ENCODE measurements around the gene HCFC1.

The HCFC1 gene

GRCh38 chrX:153944800-153945150, 26.8 kb downstream of the HCFC1 start:
- Histone ChIP-seq H3K27me3 (ENCODE audit: insufficient read depth, low read length, poor library complexity) (no peaks in the 10 kb centered on the region), H3K23ac (ENCODE audit: low read length) (no peak overlapping the region), H3K18ac (ENCODE audit: low read length) (no peak overlapping the region), H2BK15ac (replicated peaks; ENCODE audit: low read depth) (no peak overlapping the region), H4K5ac (ENCODE audit: low read length) (no peak overlapping the region), H3K4ac (ENCODE audit: low read depth, low read length) (no peak overlapping the region), H2AK5ac (ENCODE audit: low read length) (no peak overlapping the region), H3K9ac (ENCODE audit: low read length) (no peak overlapping the region), H3K27ac (ENCODE audit: low read depth, low read length) (no peak overlapping the region), H3K4me1 (ENCODE audit: control insufficient read depth, low read depth, low read length) (no peaks in the 10 kb centered on the region), H2BK5ac (ENCODE audit: low read length) (no peak overlapping the region), H2BK120ac (ENCODE audit: low read depth, low read length) (no peak overlapping the region), H3K4me2 (ENCODE audit: low read length) (no peak overlapping the region), H4K8ac (ENCODE audit: low read depth, low read length) (no peak overlapping the region), H3K4me3 (ENCODE audit: low read length) (no peak overlapping the region), H3K56ac (ENCODE audit: low read length) (no peak overlapping the region), H3K79me2 (ENCODE audit: control insufficient read depth, insufficient read depth, low read length) (no peaks in the 10 kb centered on the region), H3K79me1 (ENCODE audit: low read length) (no peaks in the 10 kb centered on the region), H3K36me3 (ENCODE audit: control insufficient read depth, insufficient read depth, low read length) (no peaks in the 10 kb centered on the region)
- no peak for DNase-seq
- no CpG with 5 or more reads among the region's 6 CpGs for WGBS (ENCODE audit: extremely low coverage, insufficient coverage, low lambda C conversion rate)

- H3K4me3 ChIP-seq (ENCODE audit: low read length), result no peak within 1 kb of the TSS
- H3K4me2 ChIP-seq (ENCODE audit: low read length), result no peak within 1 kb of the TSS
- H3K79me2 ChIP-seq (ENCODE audit: control insufficient read depth, insufficient read depth, low read length), result no peaks in the 10 kb centered on the region
- H3K27me3 ChIP-seq (ENCODE audit: insufficient read depth, low read length, poor library complexity), result no peaks in the 10 kb centered on the region
- peak within 1 kb of the TSS; percentile 65 for H3K4ac ChIP-seq (ENCODE audit: low read depth, low read length)
- H4K5ac ChIP-seq (ENCODE audit: low read length), result no peak within 1 kb of the TSS
- H2BK120ac ChIP-seq (ENCODE audit: low read depth, low read length), result no peak within 1 kb of the TSS
- H3K27ac ChIP-seq (ENCODE audit: low read depth, low read length), result no peak within 1 kb of the TSS
- no CpG with 5 or more reads among the region's 31 CpGs for WGBS (ENCODE audit: extremely low coverage, insufficient coverage, low lambda C conversion rate)
- peak within 1 kb of the TSS; percentile 56 for H3K56ac ChIP-seq (ENCODE audit: low read length)
- peak within 1 kb of the TSS; percentile 9 for H3K23ac ChIP-seq (ENCODE audit: low read length)
- no peak within 1 kb of the TSS for H3K18ac ChIP-seq (ENCODE audit: low read length)
- no peaks in the 10 kb centered on the region for H3K4me1 ChIP-seq (ENCODE audit: control insufficient read depth, low read depth, low read length)
- H4K8ac ChIP-seq (ENCODE audit: low read depth, low read length), result no peak within 1 kb of the TSS
- no peaks in the 10 kb centered on the region for H3K36me3 ChIP-seq (ENCODE audit: control insufficient read depth, insufficient read depth, low read length)
- no peak within 1 kb of the TSS for H2BK15ac ChIP-seq (replicated peaks; ENCODE audit: low read depth)
- no peak within 1 kb of the TSS for H2BK5ac ChIP-seq (ENCODE audit: low read length)
- H3K79me1 ChIP-seq (ENCODE audit: low read length), result no peaks in the 10 kb centered on the region
- H3K9ac ChIP-seq (ENCODE audit: low read length), result peak within 1 kb of the TSS; percentile 44
- H2AK5ac ChIP-seq (ENCODE audit: low read length), result no peak within 1 kb of the TSS
- peak; percentile 68 for DNase-seq
Observed at GRCh38 chrX:153944140-153944799, 27.3 kb downstream of the HCFC1 start, which contains the start of gene RENBP. RENBP (minus strand) TSS chrX:153944643; CDS start chrX:153944610, 33 bp downstream.

- Histone ChIP-seq H3K79me1 (ENCODE audit: low read length) (no peaks in the 10 kb centered on the region), H3K18ac (ENCODE audit: low read length) (peak overlapping the region; percentile 85), H3K4me2 (ENCODE audit: low read length) (no peak overlapping the region), H3K56ac (ENCODE audit: low read length) (peak overlapping the region; percentile 83), H3K27me3 (ENCODE audit: insufficient read depth, low read length, poor library complexity) (no peaks in the 10 kb centered on the region), H3K9ac (ENCODE audit: low read length) (peak overlapping the region; percentile 51), H4K5ac (ENCODE audit: low read length) (no peak overlapping the region), H3K4me1 (ENCODE audit: control insufficient read depth, low read depth, low read length) (no peaks in the 10 kb centered on the region), H3K79me2 (ENCODE audit: control insufficient read depth, insufficient read depth, low read length) (no peaks in the 10 kb centered on the region), H3K36me3 (ENCODE audit: control insufficient read depth, insufficient read depth, low read length) (no peaks in the 10 kb centered on the region), H2BK15ac (replicated peaks; ENCODE audit: low read depth) (no peak overlapping the region), H2BK120ac (ENCODE audit: low read depth, low read length) (no peak overlapping the region), H3K4ac (ENCODE audit: low read depth, low read length) (peak overlapping the region; percentile 79), H4K8ac (ENCODE audit: low read depth, low read length) (no peak overlapping the region), H3K27ac (ENCODE audit: low read depth, low read length) (peak overlapping the region; percentile 27), H2AK5ac (ENCODE audit: low read length) (no peak overlapping the region), H3K4me3 (ENCODE audit: low read length) (no peak overlapping the region), H3K23ac (ENCODE audit: low read length) (no peak overlapping the region), H2BK5ac (ENCODE audit: low read length) (no peak overlapping the region)
- no CpG with 5 or more reads among the region's 23 CpGs for WGBS (ENCODE audit: extremely low coverage, insufficient coverage, low lambda C conversion rate)
- peak; percentile 59 for DNase-seq
Observed at GRCh38 chrX:153941336-153942252, 30.0 kb downstream of the HCFC1 start.

- Histone ChIP-seq H3K9ac (ENCODE audit: low read length) (no peak overlapping the region), H3K4me3 (ENCODE audit: low read length) (no peak overlapping the region), H3K4me2 (ENCODE audit: low read length) (no peak overlapping the region), H3K79me2 (ENCODE audit: control insufficient read depth, insufficient read depth, low read length) (no peaks in the 10 kb centered on the region), H2BK15ac (replicated peaks; ENCODE audit: low read depth) (no peak overlapping the region), H3K27me3 (ENCODE audit: insufficient read depth, low read length, poor library complexity) (no peaks in the 10 kb centered on the region), H2BK5ac (ENCODE audit: low read length) (no peak overlapping the region), H3K36me3 (ENCODE audit: control insufficient read depth, insufficient read depth, low read length) (no peaks in the 10 kb centered on the region), H3K56ac (ENCODE audit: low read length) (no peak overlapping the region), H2AK5ac (ENCODE audit: low read length) (no peak overlapping the region), H3K18ac (ENCODE audit: low read length) (no peak overlapping the region), H3K4me1 (ENCODE audit: control insufficient read depth, low read depth, low read length) (no peaks in the 10 kb centered on the region), H4K5ac (ENCODE audit: low read length) (no peak overlapping the region), H3K27ac (ENCODE audit: low read depth, low read length) (no peak overlapping the region), H3K79me1 (ENCODE audit: low read length) (no peaks in the 10 kb centered on the region), H3K23ac (ENCODE audit: low read length) (no peak overlapping the region), H2BK120ac (ENCODE audit: low read depth, low read length) (no peak overlapping the region), H4K8ac (ENCODE audit: low read depth, low read length) (no peak overlapping the region), H3K4ac (ENCODE audit: low read depth, low read length) (no peak overlapping the region)
- no peak for DNase-seq
- WGBS (ENCODE audit: extremely low coverage, insufficient coverage, low lambda C conversion rate), result no CpG with 5 or more reads among the region's 7 CpGs
Observed at GRCh38 chrX:153939573-153939972, 32.0 kb downstream of the HCFC1 start.

- Histone ChIP-seq H4K5ac (ENCODE audit: low read length) (no peak overlapping the region), H2BK5ac (ENCODE audit: low read length) (no peak overlapping the region), H3K23ac (ENCODE audit: low read length) (no peak overlapping the region), H4K8ac (ENCODE audit: low read depth, low read length) (no peak overlapping the region), H2AK5ac (ENCODE audit: low read length) (no peak overlapping the region), H3K18ac (ENCODE audit: low read length) (no peak overlapping the region), H3K9ac (ENCODE audit: low read length) (no peak overlapping the region), H3K79me2 (ENCODE audit: control insufficient read depth, insufficient read depth, low read length) (peaks cover 10% of the 10 kb centered on the region), H3K4me1 (ENCODE audit: control insufficient read depth, low read depth, low read length) (no peaks in the 10 kb centered on the region), H3K27ac (ENCODE audit: low read depth, low read length) (no peak overlapping the region), H3K4me2 (ENCODE audit: low read length) (no peak overlapping the region), H3K4ac (ENCODE audit: low read depth, low read length) (no peak overlapping the region), H3K27me3 (ENCODE audit: insufficient read depth, low read length, poor library complexity) (no peaks in the 10 kb centered on the region), H3K79me1 (ENCODE audit: low read length) (no peaks in the 10 kb centered on the region), H3K36me3 (ENCODE audit: control insufficient read depth, insufficient read depth, low read length) (no peaks in the 10 kb centered on the region), H2BK120ac (ENCODE audit: low read depth, low read length) (no peak overlapping the region), H2BK15ac (replicated peaks; ENCODE audit: low read depth) (no peak overlapping the region), H3K4me3 (ENCODE audit: low read length) (no peak overlapping the region), H3K56ac (ENCODE audit: low read length) (no peak overlapping the region)
- DNase-seq, result no peak
- WGBS (ENCODE audit: extremely low coverage, insufficient coverage, low lambda C conversion rate), result no CpG with 5 or more reads among the region's 10 CpGs
Observed at GRCh38 chrX:153938226-153938786, 33.3 kb downstream of the HCFC1 start.
